Karpas-422 (cell line): ENCODE data around the gene RTP4. TPM values are rescaled to one million over a fixed set of nuclear protein-coding genes. Genes with fewer than 3 reads are reported as not detected.
A peak's percentile ranks its signal among the peaks of the same experiment; 100 is the strongest.

ENCODE experiments used
- DNase-seq: peaks from one replicate; pipeline ENCODE4 v3.0.0-alpha.2; 2015
- H2AFZ ChIP-seq: fragments of 200-600 bp; sonication (generic); 2 replicates; pipeline ENCODE4 v1.6.1; 2014; ENCODE audit warnings: antibody characterized with exemption, low read length, mixed read lengths
- H3K27ac ChIP-seq: fragments of 200-600 bp; sonication (generic); 2 replicates; pipeline ENCODE4 v1.5.1; 2014; ENCODE audit warnings: mild to moderate bottlenecking, low read length, moderate library complexity
- H3K27me3 ChIP-seq: fragments of 200-600 bp; sonication (generic); 2 replicates; pipeline ENCODE4 v1.6.1; 2014; ENCODE audit warnings: low read length, mixed read lengths
- H3K36me3 ChIP-seq: fragments of 200-600 bp; sonication (generic); 2 replicates; pipeline ENCODE4 v1.6.1; 2014; ENCODE audit warnings: low read length, mixed read lengths; ENCODE audit not compliant: insufficient read depth
- H3K4me1 ChIP-seq: fragments of 200-600 bp; sonication (generic); 2 replicates; pipeline ENCODE4 v1.6.1; 2014; ENCODE audit warnings: mild to moderate bottlenecking, low read length, mixed read lengths
- H3K4me2 ChIP-seq: fragments of 200-600 bp; sonication (generic); 2 replicates; pipeline ENCODE4 v1.6.1; 2014; ENCODE audit warnings: low read length, low read depth, mild to moderate bottlenecking; ENCODE audit not compliant: poor library complexity, severe bottlenecking
- H3K4me3 ChIP-seq: fragments of 200-600 bp; sonication (generic); 2 replicates; pipeline ENCODE4 v1.5.1; 2014; ENCODE audit warnings: mild to moderate bottlenecking, antibody characterized with exemption, low read length, mixed read lengths
- H3K79me2 ChIP-seq: fragments of 200-600 bp; sonication (generic); 2 replicates; pipeline ENCODE4 v1.6.1; 2014; ENCODE audit warnings: mild to moderate bottlenecking, low read length, mixed read lengths
- H3K9ac ChIP-seq: fragments of 200-600 bp; sonication (generic); 2 replicates; pipeline ENCODE4 v1.6.0; 2014; ENCODE audit warnings: low read length
- H3K9me2 ChIP-seq: fragments of 200-600 bp; sonication (generic), shearing (Covaris generic); replicated peaks from 2 replicates; pipeline ENCODE4 v1.6.0; 2014; ENCODE audit warnings: mild to moderate bottlenecking, low read length, moderate library complexity; ENCODE audit not compliant: insufficient read depth
- H3K9me3 ChIP-seq: fragments of 300-700, 200-600 bp; sonication (generic); 2 replicates; pipeline ENCODE4 v1.6.1; 2014; ENCODE audit warnings: low read length, mixed read lengths
- H4K20me1 ChIP-seq: fragments of 200-600 bp; sonication (generic); 2 replicates; pipeline ENCODE4 v1.6.1; 2014; ENCODE audit warnings: mild to moderate bottlenecking, antibody characterized with exemption, low read length, low read depth; ENCODE audit not compliant: insufficient read depth
- total RNA-seq: library from RNA; depleted of rRNA; stranded (reverse); fragments of >200 nt; shearing (Covaris generic); gene quantifications from 2 replicates; pipeline ENCODE4 v1.2.3, GENCODE V29; 2014; ENCODE audit warnings: low replicate concordance

The RTP4 gene
- total RNA-seq, 1 experiment from 2014 or later: 3.4 TPM

- DNase-seq: no peak
- H3K36me3 ChIP-seq: no peaks in the 10 kb centered on the region
- H4K20me1 ChIP-seq: no peaks in the 10 kb centered on the region
- H3K4me2 ChIP-seq: no peak overlapping the region
- H3K9me2 ChIP-seq: no peaks in the 10 kb centered on the region
- H3K9ac ChIP-seq: no peak overlapping the region
- H3K4me1 ChIP-seq: no peaks in the 10 kb centered on the region
- H3K4me3 ChIP-seq: no peak overlapping the region
- no peak overlapping the region for H2AFZ ChIP-seq
- H3K9me3 ChIP-seq: no peaks in the 10 kb centered on the region
- no peaks in the 10 kb centered on the region for H3K79me2 ChIP-seq
- H3K27me3 ChIP-seq: no peaks in the 10 kb centered on the region
- H3K27ac ChIP-seq: no peak overlapping the region
These were observed 10.1 kb upstream of the RTP4 start for GRCh38 chr3:187358068-187358467.

- no peak for DNase-seq
- H4K20me1 ChIP-seq: no peaks in the 10 kb centered on the region
- no peak overlapping the region for H3K4me3 ChIP-seq
- no peaks in the 10 kb centered on the region for H3K27me3 ChIP-seq
- no peaks in the 10 kb centered on the region for H3K9me3 ChIP-seq
- H3K4me1 ChIP-seq: no peaks in the 10 kb centered on the region
- H2AFZ ChIP-seq: no peak overlapping the region
- no peaks in the 10 kb centered on the region for H3K79me2 ChIP-seq
- no peak overlapping the region for H3K4me2 ChIP-seq
- H3K36me3 ChIP-seq: no peaks in the 10 kb centered on the region
- no peak overlapping the region for H3K9ac ChIP-seq
- no peak overlapping the region for H3K27ac ChIP-seq
- no peaks in the 10 kb centered on the region for H3K9me2 ChIP-seq
These were observed 8.2 kb upstream of the RTP4 start for GRCh38 chr3:187359798-187360486.

GRCh38 chr3:187360596-187360995 is 7.6 kb upstream of the RTP4 start:
- no peaks in the 10 kb centered on the region for H3K36me3 ChIP-seq
- H3K4me1 ChIP-seq: no peaks in the 10 kb centered on the region
- H3K9me3 ChIP-seq: no peaks in the 10 kb centered on the region
- H4K20me1 ChIP-seq: no peaks in the 10 kb centered on the region
- H3K4me2 ChIP-seq: no peak overlapping the region
- no peaks in the 10 kb centered on the region for H3K9me2 ChIP-seq
- H3K4me3 ChIP-seq: no peak overlapping the region
- H3K9ac ChIP-seq: no peak overlapping the region
- H3K27me3 ChIP-seq: no peaks in the 10 kb centered on the region
- DNase-seq: no peak
- H3K27ac ChIP-seq: no peak overlapping the region
- no peaks in the 10 kb centered on the region for H3K79me2 ChIP-seq
- H2AFZ ChIP-seq: no peak overlapping the region

- no peaks in the 10 kb centered on the region for H3K36me3 ChIP-seq
- H3K79me2 ChIP-seq: no peaks in the 10 kb centered on the region
- no peak overlapping the region for H3K9ac ChIP-seq
- H4K20me1 ChIP-seq: no peaks in the 10 kb centered on the region
- no peak overlapping the region for H3K4me2 ChIP-seq
- no peak for DNase-seq
- H3K4me3 ChIP-seq: no peak overlapping the region
- H3K9me2 ChIP-seq: no peaks in the 10 kb centered on the region
- no peaks in the 10 kb centered on the region for H3K9me3 ChIP-seq
- H3K4me1 ChIP-seq: no peaks in the 10 kb centered on the region
- H3K27me3 ChIP-seq: no peaks in the 10 kb centered on the region
- H3K27ac ChIP-seq: no peak overlapping the region
- H2AFZ ChIP-seq: no peak overlapping the region
These were observed 6.3 kb upstream of the RTP4 start for GRCh38 chr3:187361835-187362234.

GRCh38 chr3:187367561-187368103 is 553 bp upstream of the RTP4 start:
- Histone ChIP-seq H3K36me3 (no peaks in the 10 kb centered on the region), H3K27me3 (no peaks in the 10 kb centered on the region), H3K9me2 (no peaks in the 10 kb centered on the region), H3K27ac (no peak overlapping the region), H3K9me3 (no peaks in the 10 kb centered on the region), H3K4me2 (peak overlapping the region; percentile 74), H3K9ac (peak overlapping the region; percentile 65; the same call in 1 of the 2 replicates), H3K4me1 (peaks cover 13% of the 10 kb centered on the region), H3K79me2 (no peaks in the 10 kb centered on the region), H3K4me3 (peak overlapping the region; percentile 63; the same call in 1 of the 2 replicates), H4K20me1 (no peaks in the 10 kb centered on the region), H2AFZ (peak overlapping the region; percentile 93)
- no peak for DNase-seq

- H3K27me3 ChIP-seq: no peaks in the 10 kb centered on the region
- no peak for DNase-seq
- no peaks in the 10 kb centered on the region for H3K79me2 ChIP-seq
- H3K9me3 ChIP-seq: no peaks in the 10 kb centered on the region
- no peaks in the 10 kb centered on the region for H3K9me2 ChIP-seq
- peak overlapping the region; percentile 74 for H3K4me2 ChIP-seq
- no peaks in the 10 kb centered on the region for H3K36me3 ChIP-seq
- peaks cover 13% of the 10 kb centered on the region for H3K4me1 ChIP-seq
- H3K9ac ChIP-seq: peak overlapping the region; percentile 65; the same call in 1 of the 2 replicates
- H2AFZ ChIP-seq: peak overlapping the region; percentile 93; the same call in 1 of the 2 replicates
- H3K4me3 ChIP-seq: peak overlapping the region; percentile 63
- no peaks in the 10 kb centered on the region for H4K20me1 ChIP-seq
- H3K27ac ChIP-seq: no peak overlapping the region
These were observed 883 bp downstream of the RTP4 start for GRCh38 chr3:187369089-187369447.

GRCh38 chr3:187370051-187370450 is 1.9 kb downstream of the RTP4 start:
- no peak overlapping the region for H2AFZ ChIP-seq
- DNase-seq: no peak
- H3K27me3 ChIP-seq: no peaks in the 10 kb centered on the region
- no peak overlapping the region for H3K9ac ChIP-seq
- H3K9me3 ChIP-seq: no peaks in the 10 kb centered on the region
- H3K9me2 ChIP-seq: no peaks in the 10 kb centered on the region
- no peaks in the 10 kb centered on the region for H3K36me3 ChIP-seq
- H3K4me1 ChIP-seq: peaks cover 13% of the 10 kb centered on the region
- no peaks in the 10 kb centered on the region for H4K20me1 ChIP-seq
- H3K4me3 ChIP-seq: no peak overlapping the region
- no peak overlapping the region for H3K27ac ChIP-seq
- no peaks in the 10 kb centered on the region for H3K79me2 ChIP-seq
- no peak overlapping the region for H3K4me2 ChIP-seq

GRCh38 chr3:187375581-187375980 is 7.4 kb downstream of the RTP4 start:
- no peak overlapping the region for H3K9ac ChIP-seq
- DNase-seq: no peak
- no peak overlapping the region for H3K4me2 ChIP-seq
- no peaks in the 10 kb centered on the region for H3K4me1 ChIP-seq
- no peak overlapping the region for H2AFZ ChIP-seq
- no peak overlapping the region for H3K27ac ChIP-seq
- no peak overlapping the region for H3K4me3 ChIP-seq
- no peaks in the 10 kb centered on the region for H3K79me2 ChIP-seq
- H3K36me3 ChIP-seq: no peaks in the 10 kb centered on the region
- no peaks in the 10 kb centered on the region for H3K9me3 ChIP-seq
- no peaks in the 10 kb centered on the region for H3K27me3 ChIP-seq
- H3K9me2 ChIP-seq: no peaks in the 10 kb centered on the region
- no peaks in the 10 kb centered on the region for H4K20me1 ChIP-seq
